GM19395 (cell line): ENCODE results near the gene COX6A2.

Source experiments
- ATAC-seq: cut with Tn5 transposase; IDR thresholded peaks from one replicate; pipeline ENCODE4 v1.9.1; 2021; ENCODE audit warnings: mild to moderate bottlenecking, moderate library complexity; ENCODE audit not compliant: unreplicated experiment

Gene COX6A2

GRCh38 chr16:31411024-31411844, 16.9 kb downstream of the COX6A2 start:
- no peak for ATAC-seq

- no peak for ATAC-seq
These were observed 18.1 kb downstream of the COX6A2 start for GRCh38 chr16:31410082-31410481.

- ATAC-seq = no peak
These were observed 18.7 kb downstream of the COX6A2 start for GRCh38 chr16:31409433-31409832.

GRCh38 chr16:31407406-31407805, 20.8 kb downstream of the COX6A2 start:
- no peak for ATAC-seq

- ATAC-seq = no peak
These were observed 23.7 kb downstream of the COX6A2 start for GRCh38 chr16:31404353-31405064.

GRCh38 chr16:31403590-31404352, 24.4 kb downstream of the COX6A2 start:
- ATAC-seq = no peak

- no peak for ATAC-seq
These were observed 25.5 kb downstream of the COX6A2 start for GRCh38 chr16:31402687-31403086.

GRCh38 chr16:31401436-31401835, 26.7 kb downstream of the COX6A2 start:
- ATAC-seq = no peak

GRCh38 chr16:31400191-31400590, 28.0 kb downstream of the COX6A2 start:
- ATAC-seq = no peak

GRCh38 chr16:31397701-31398100, 30.5 kb downstream of the COX6A2 start:
- no peak for ATAC-seq

- ATAC-seq = no peak
These were observed 31.0 kb downstream of the COX6A2 start for GRCh38 chr16:31397096-31397660.

GRCh38 chr16:31395647-31396046, 32.5 kb downstream of the COX6A2 start:
- ATAC-seq = no peak

GRCh38 chr16:31393056-31393455, 35.1 kb downstream of the COX6A2 start, which contains the start of gene ITGAD:
ITGAD (plus strand) TSS chr16:31393335; CDS start chr16:31393361, 26 bp downstream.
- no peak for ATAC-seq

GRCh38 chr16:31390504-31391041, 37.6 kb downstream of the COX6A2 start:
- ATAC-seq = no peak

GRCh38 chr16:31388535-31388934, 39.6 kb downstream of the COX6A2 start:
- ATAC-seq = no peak

GRCh38 chr16:31386157-31386984, 41.8 kb downstream of the COX6A2 start:
- ATAC-seq = no peak

- ATAC-seq = no peak
These were observed 42.5 kb downstream of the COX6A2 start for GRCh38 chr16:31385680-31386079.

- no peak for ATAC-seq
These were observed 45.5 kb downstream of the COX6A2 start for GRCh38 chr16:31382485-31383161.

- ATAC-seq = no peak
These were observed 48.0 kb downstream of the COX6A2 start for GRCh38 chr16:31380201-31380600.
